Measurements from ENCODE around the gene NACC2.

DNA sequence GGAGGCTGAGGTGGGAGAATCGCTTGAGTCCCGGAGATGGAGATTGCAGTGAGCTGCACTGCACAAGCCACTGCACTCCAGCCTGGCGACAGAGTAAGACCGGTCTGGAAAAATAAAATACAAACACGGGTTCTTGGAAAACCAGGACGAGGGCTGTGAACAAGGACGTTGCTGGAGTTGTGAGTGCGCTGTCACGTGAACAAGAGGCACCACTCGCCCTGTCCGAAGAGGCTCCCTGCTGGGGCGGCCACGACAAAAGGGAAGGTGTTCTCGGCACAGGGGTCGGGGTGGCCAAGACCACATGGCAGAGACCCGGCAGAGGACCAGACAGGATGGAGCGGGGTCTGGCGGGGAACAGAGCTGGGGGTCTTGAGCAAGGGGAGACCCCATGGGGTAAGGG lies 103.3 kb downstream of the NACC2 start:
- TF ChIP-seq POLR2A (IDR thresholded peaks at IDR 0.05), result no peak
- TF ChIP-seq, protein P1, sequence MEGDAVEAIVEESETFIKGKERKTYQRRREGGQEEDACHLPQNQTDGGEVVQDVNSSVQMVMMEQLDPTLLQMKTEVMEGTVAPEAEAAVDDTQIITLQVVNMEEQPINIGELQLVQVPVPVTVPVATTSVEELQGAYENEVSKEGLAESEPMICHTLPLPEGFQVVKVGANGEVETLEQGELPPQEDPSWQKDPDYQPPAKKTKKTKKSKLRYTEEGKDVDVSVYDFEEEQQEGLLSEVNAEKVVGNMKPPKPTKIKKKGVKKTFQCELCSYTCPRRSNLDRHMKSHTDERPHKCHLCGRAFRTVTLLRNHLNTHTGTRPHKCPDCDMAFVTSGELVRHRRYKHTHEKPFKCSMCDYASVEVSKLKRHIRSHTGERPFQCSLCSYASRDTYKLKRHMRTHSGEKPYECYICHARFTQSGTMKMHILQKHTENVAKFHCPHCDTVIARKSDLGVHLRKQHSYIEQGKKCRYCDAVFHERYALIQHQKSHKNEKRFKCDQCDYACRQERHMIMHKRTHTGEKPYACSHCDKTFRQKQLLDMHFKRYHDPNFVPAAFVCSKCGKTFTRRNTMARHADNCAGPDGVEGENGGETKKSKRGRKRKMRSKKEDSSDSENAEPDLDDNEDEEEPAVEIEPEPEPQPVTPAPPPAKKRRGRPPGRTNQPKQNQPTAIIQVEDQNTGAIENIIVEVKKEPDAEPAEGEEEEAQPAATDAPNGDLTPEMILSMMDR (IDR thresholded peaks at IDR 0.05), result no peak
